Loucy (cell line): ENCODE measurements around the gene CCT3.

Source experiments
- H2AFZ ChIP-seq: fragments of 200-600 bp; sonication (generic); 2 replicates; pipeline ENCODE4 v1.6.0; 2016; ENCODE audit warnings: antibody characterized with exemption, mild to moderate bottlenecking, low read length, moderate library complexity
- H3F3A ChIP-seq: fragments of 200-600 bp; 2 replicates; pipeline ENCODE4 v1.6.0; 2016; ENCODE audit warnings: antibody characterized with exemption, low read depth, mild to moderate bottlenecking
- H3K27me3 ChIP-seq: fragments of 200-600 bp; sonication (generic); 2 replicates; pipeline ENCODE4 v1.6.1; 2014; ENCODE audit warnings: low read length, mild to moderate bottlenecking; ENCODE audit not compliant: insufficient read depth, poor library complexity, severe bottlenecking
- H3K36me3 ChIP-seq: fragments of 200-600 bp; sonication (generic); 2 replicates; pipeline ENCODE4 v1.6.1; 2016; ENCODE audit warnings: low read length; ENCODE audit not compliant: insufficient read depth
- H3K4me1 ChIP-seq: fragments of 200-600 bp; sonication (generic); 2 replicates; pipeline ENCODE4 v1.5.1; 2014; ENCODE audit warnings: low read length, mild to moderate bottlenecking; ENCODE audit not compliant: insufficient read depth, poor library complexity, severe bottlenecking
- H3K4me2 ChIP-seq: fragments of 200-600 bp; sonication (generic); 2 replicates; pipeline ENCODE4 v1.6.0; 2014; ENCODE audit warnings: antibody characterized with exemption, low read length, low read depth, mild to moderate bottlenecking; ENCODE audit not compliant: poor library complexity, severe bottlenecking
- H3K4me3 ChIP-seq: fragments of 200-600 bp; sonication (generic); 2 replicates; pipeline ENCODE4 v1.5.1; 2014; ENCODE audit warnings: low read length, mild to moderate bottlenecking, mixed read lengths; ENCODE audit not compliant: poor library complexity, severe bottlenecking
- H3K79me2 ChIP-seq: fragments of 200-600 bp; sonication (generic); 2 replicates; pipeline ENCODE4 v1.6.1; 2014; ENCODE audit warnings: low read length; ENCODE audit not compliant: insufficient read depth
- H3K9ac ChIP-seq: fragments of 200-600 bp; sonication (generic); 2 replicates; pipeline ENCODE4 v1.6.0; 2014; ENCODE audit warnings: mild to moderate bottlenecking, low read depth, low read length, moderate library complexity; ENCODE audit not compliant: poor library complexity, severe bottlenecking
- H3K9me2 ChIP-seq: fragments of 200-600 bp; sonication (generic); replicated peaks from 2 replicates; pipeline ENCODE4 v1.6.1; 2016; ENCODE audit warnings: low read depth, low read length, mixed read lengths
- H3K9me3 ChIP-seq: fragments of 200-600 bp; sonication (generic); 2 replicates; pipeline ENCODE4 v1.6.1; 2014; ENCODE audit warnings: mild to moderate bottlenecking, antibody characterized with exemption, low read length, low read depth; ENCODE audit not compliant: insufficient read depth
- H4K20me1 ChIP-seq: fragments of 200-600 bp; sonication (generic); 2 replicates; pipeline ENCODE4 v1.6.0; 2014; ENCODE audit warnings: antibody characterized with exemption, low read length, mild to moderate bottlenecking; ENCODE audit not compliant: insufficient read depth, poor library complexity, severe bottlenecking
- CTCF ChIP-seq: fragments of 200-600 bp; sonication (generic); conservative IDR thresholded peaks from 2 replicates; pipeline ENCODE4 v1.5.1; 2014; ENCODE audit warnings: mild to moderate bottlenecking, antibody characterized with exemption, low read length
- EZH2phosphoT487 ChIP-seq: fragments of 200-600 bp; IDR thresholded peaks from 2 replicates; pipeline ENCODE4 v1.6.1; 2018; ENCODE audit warnings: antibody characterized with exemption, mild to moderate bottlenecking, moderate library complexity, borderline replicate concordance

CCT3 gene

GRCh38 chr1:156305215-156305614 is 32.9 kb downstream of the CCT3 start:
- Histone ChIP-seq H3F3A (no peaks in the 10 kb centered on the region), H3K36me3 (peaks cover 30% of the 10 kb centered on the region; the same call in 1 of the 2 replicates), H2AFZ (no peak overlapping the region), H3K9me2 (no peaks in the 10 kb centered on the region), H3K4me1 (no peaks in the 10 kb centered on the region), H3K79me2 (no peaks in the 10 kb centered on the region), H3K9ac (no peak overlapping the region), H3K9me3 (no peaks in the 10 kb centered on the region), H3K27me3 (no peaks in the 10 kb centered on the region), H3K4me3 (no peak overlapping the region), H3K4me2 (no peak overlapping the region), H4K20me1 (no peaks in the 10 kb centered on the region)
- TF ChIP-seq EZH2phosphoT487 (no peak), CTCF (no peak)

- no peaks in the 10 kb centered on the region for H3K9me2 ChIP-seq
- no peaks in the 10 kb centered on the region for H3K4me1 ChIP-seq
- H4K20me1 ChIP-seq = no peaks in the 10 kb centered on the region
- H3K4me3 ChIP-seq = no peak overlapping the region
- H3K4me2 ChIP-seq = no peak overlapping the region
- no peaks in the 10 kb centered on the region for H3K9me3 ChIP-seq
- no peaks in the 10 kb centered on the region for H3F3A ChIP-seq
- no peak overlapping the region for H2AFZ ChIP-seq
- H3K9ac ChIP-seq = no peak overlapping the region
- no peaks in the 10 kb centered on the region for H3K79me2 ChIP-seq
- TF ChIP-seq CTCF (no peak), EZH2phosphoT487 (no peak)
- H3K36me3 ChIP-seq = peaks cover 11% of the 10 kb centered on the region; the same call in 1 of the 2 replicates
- no peaks in the 10 kb centered on the region for H3K27me3 ChIP-seq
These were observed 34.9 kb downstream of the CCT3 start for GRCh38 chr1:156303241-156303640.

GRCh38 chr1:156298852-156299357 is 39.2 kb downstream of the CCT3 start, which contains the start of gene VHLL:
Gene VHLL, minus strand, starts transcription at chr1:156299307. Its CDS starts 118 bp downstream, at chr1:156299189.
- Histone ChIP-seq H3K27me3 (no peaks in the 10 kb centered on the region), H3K9me2 (no peaks in the 10 kb centered on the region), H3K4me2 (no peak within 1 kb of the TSS), H3F3A (no peaks in the 10 kb centered on the region), H3K9me3 (no peaks in the 10 kb centered on the region), H3K36me3 (no peaks in the 10 kb centered on the region), H3K79me2 (0 out of 2 replicates have a peak, but pooled peaks cover 4% of the 10 kb centered on the region), H3K9ac (no peak within 1 kb of the TSS), H2AFZ (no peak within 1 kb of the TSS), H3K4me1 (peaks cover 8% of the 10 kb centered on the region), H4K20me1 (no peaks in the 10 kb centered on the region), H3K4me3 (no peak within 1 kb of the TSS)
- TF ChIP-seq CTCF (no peak), EZH2phosphoT487 (no peak)
